ENCODE data around the gene RPS15. TPM values are rescaled to one million over a fixed set of nuclear protein-coding genes. Genes with fewer than 3 reads are reported as not detected.

RPS15 gene
- total and polyA plus RNA-seq, 9 of the 15 experiments (the other 6 are each of a cell fraction or from before 2014, with no cell fraction given) = 605 to 2,791 (median 957) TPM

DNA sequence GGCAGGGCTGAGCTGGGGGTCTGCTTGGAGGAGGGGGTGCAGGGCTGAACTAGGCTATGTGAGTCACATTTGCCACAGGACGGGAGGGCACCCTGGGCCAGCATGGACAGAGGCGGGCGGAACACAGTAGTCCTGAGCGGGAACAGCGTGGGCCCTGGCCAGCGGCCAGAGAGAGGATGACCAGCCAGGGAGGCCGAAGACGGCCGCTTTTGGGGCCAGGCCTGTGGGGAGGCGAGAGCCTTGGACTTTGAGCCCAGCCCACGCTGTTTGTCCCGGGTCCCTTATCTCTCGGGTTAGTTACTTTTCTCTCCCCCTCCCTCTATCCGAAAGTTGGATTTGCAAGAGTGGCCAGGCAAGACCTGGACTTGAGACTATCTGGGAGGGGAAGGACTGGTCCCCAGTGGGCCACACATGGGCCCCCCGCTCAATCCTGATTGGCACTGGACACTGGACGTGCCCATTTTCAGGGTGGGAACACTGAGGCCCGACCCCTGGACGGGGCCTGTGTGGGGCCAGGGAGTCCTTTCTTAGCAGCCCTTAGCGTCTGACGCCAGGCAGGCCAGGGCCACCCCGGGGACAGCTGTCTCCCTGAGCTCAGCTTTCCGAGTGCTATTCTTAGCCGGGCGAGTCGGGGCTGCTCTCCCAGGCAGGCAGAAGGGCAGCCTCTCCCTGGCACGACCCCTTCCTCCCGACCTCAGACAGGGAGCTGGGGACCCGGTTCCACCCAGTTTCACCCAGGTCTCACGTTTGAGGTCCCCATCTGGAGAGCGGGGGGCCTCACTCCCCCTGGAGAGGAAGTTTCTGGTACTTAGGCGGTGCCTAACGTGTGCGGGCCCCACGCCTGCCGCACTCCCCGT, 37.7 kb upstream of the RPS15 start (continued):
- TF ChIP-seq, protein P1, sequence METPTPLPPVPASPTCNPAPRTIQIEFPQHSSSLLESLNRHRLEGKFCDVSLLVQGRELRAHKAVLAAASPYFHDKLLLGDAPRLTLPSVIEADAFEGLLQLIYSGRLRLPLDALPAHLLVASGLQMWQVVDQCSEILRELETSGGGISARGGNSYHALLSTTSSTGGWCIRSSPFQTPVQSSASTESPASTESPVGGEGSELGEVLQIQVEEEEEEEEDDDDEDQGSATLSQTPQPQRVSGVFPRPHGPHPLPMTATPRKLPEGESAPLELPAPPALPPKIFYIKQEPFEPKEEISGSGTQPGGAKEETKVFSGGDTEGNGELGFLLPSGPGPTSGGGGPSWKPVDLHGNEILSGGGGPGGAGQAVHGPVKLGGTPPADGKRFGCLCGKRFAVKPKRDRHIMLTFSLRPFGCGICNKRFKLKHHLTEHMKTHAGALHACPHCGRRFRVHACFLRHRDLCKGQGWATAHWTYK (CRISPR knock-in tag; IDR thresholded peaks at IDR 0.05) = no peak
- TF ChIP-seq ZNF561 (CRISPR knock-in tag; conservative IDR thresholded peaks at IDR 0.05) = no peak
- TF ChIP-seq CHD2 (IDR thresholded peaks at IDR 0.05; ENCODE audit: low read depth, low read length) = no peak
- TF ChIP-seq ZNF707 (CRISPR knock-in tag; conservative IDR thresholded peaks at IDR 0.05) = no peak
- no peak for TF ChIP-seq TEAD1 (CRISPR knock-in tag; IDR thresholded peaks at IDR 0.05)
- TF ChIP-seq SP2 (IDR thresholded peaks at IDR 0.05; ENCODE audit: extremely low read depth, low read depth, low read length, poor library complexity, severe bottlenecking) = no peak
- no peak for TF ChIP-seq MECOM (CRISPR knock-in tag; IDR thresholded peaks at IDR 0.05)
- no peak for TF ChIP-seq SMARCC2 (IDR thresholded peaks at IDR 0.05; ENCODE audit: low read depth)
- TF ChIP-seq ZBTB7A (IDR thresholded peaks at IDR 0.05; ENCODE audit: borderline replicate concordance, control insufficient read depth, low read depth, low read length) = peak; percentile 21; the same call in 1 of the 2 replicates
- TF ChIP-seq E2F3 (CRISPR knock-in tag; IDR thresholded peaks at IDR 0.05) = no peak
- no peak for TF ChIP-seq JUND (IDR thresholded peaks at IDR 0.05; ENCODE audit: borderline replicate concordance, low read depth, low read length)
- TF ChIP-seq JUND (tag; IDR thresholded peaks at IDR 0.05; ENCODE audit: borderline replicate concordance, low read depth, low read length) = no peak
- TF ChIP-seq, protein P2, sequence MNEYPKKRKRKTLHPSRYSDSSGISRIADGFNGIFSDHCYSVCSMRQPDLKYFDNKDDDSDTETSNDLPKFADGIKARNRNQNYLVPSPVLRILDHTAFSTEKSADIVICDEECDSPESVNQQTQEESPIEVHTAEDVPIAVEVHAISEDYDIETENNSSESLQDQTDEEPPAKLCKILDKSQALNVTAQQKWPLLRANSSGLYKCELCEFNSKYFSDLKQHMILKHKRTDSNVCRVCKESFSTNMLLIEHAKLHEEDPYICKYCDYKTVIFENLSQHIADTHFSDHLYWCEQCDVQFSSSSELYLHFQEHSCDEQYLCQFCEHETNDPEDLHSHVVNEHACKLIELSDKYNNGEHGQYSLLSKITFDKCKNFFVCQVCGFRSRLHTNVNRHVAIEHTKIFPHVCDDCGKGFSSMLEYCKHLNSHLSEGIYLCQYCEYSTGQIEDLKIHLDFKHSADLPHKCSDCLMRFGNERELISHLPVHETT (CRISPR knock-in tag; conservative IDR thresholded peaks at IDR 0.05 in 1 of 2, IDR thresholded peaks at IDR 0.05 in 1 of 2) = no peak
- TF ChIP-seq, protein P3, sequence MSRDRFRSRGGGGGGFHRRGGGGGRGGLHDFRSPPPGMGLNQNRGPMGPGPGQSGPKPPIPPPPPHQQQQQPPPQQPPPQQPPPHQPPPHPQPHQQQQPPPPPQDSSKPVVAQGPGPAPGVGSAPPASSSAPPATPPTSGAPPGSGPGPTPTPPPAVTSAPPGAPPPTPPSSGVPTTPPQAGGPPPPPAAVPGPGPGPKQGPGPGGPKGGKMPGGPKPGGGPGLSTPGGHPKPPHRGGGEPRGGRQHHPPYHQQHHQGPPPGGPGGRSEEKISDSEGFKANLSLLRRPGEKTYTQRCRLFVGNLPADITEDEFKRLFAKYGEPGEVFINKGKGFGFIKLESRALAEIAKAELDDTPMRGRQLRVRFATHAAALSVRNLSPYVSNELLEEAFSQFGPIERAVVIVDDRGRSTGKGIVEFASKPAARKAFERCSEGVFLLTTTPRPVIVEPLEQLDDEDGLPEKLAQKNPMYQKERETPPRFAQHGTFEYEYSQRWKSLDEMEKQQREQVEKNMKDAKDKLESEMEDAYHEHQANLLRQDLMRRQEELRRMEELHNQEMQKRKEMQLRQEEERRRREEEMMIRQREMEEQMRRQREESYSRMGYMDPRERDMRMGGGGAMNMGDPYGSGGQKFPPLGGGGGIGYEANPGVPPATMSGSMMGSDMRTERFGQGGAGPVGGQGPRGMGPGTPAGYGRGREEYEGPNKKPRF (IDR thresholded peaks at IDR 0.05; ENCODE audit: low read depth, low read length) = no peak
- peak; percentile 90 for TF ChIP-seq NFIC (IDR thresholded peaks at IDR 0.05)
- TF ChIP-seq GATA2 (CRISPR knock-in tag; IDR thresholded peaks at IDR 0.05) = 0 out of 2 replicates have a peak, but pooled peaks have one; percentile 23
- TF ChIP-seq, protein P4, sequence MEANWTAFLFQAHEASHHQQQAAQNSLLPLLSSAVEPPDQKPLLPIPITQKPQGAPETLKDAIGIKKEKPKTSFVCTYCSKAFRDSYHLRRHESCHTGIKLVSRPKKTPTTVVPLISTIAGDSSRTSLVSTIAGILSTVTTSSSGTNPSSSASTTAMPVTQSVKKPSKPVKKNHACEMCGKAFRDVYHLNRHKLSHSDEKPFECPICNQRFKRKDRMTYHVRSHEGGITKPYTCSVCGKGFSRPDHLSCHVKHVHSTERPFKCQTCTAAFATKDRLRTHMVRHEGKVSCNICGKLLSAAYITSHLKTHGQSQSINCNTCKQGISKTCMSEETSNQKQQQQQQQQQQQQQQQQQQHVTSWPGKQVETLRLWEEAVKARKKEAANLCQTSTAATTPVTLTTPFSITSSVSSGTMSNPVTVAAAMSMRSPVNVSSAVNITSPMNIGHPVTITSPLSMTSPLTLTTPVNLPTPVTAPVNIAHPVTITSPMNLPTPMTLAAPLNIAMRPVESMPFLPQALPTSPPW (CRISPR knock-in tag; IDR thresholded peaks at IDR 0.05) = peak; percentile 13; the same call in 1 of the 2 replicates
- TF ChIP-seq NCOA4 (IDR thresholded peaks at IDR 0.05; ENCODE audit: partially characterized antibody) = no peak
- TF ChIP-seq CREB1 (IDR thresholded peaks at IDR 0.05) = no peak
- TF ChIP-seq CREB1 (CRISPR knock-in tag; IDR thresholded peaks at IDR 0.05) = no peak
- TF ChIP-seq MXI1 (IDR thresholded peaks at IDR 0.05; ENCODE audit: low read depth, low read length) = no peak
- TF ChIP-seq ZSCAN29 (IDR thresholded peaks at IDR 0.05) = no peak

Measured in K562 (cell line).